ENCODE results near the gene ATP13A5.

Gene ATP13A5

DNA sequence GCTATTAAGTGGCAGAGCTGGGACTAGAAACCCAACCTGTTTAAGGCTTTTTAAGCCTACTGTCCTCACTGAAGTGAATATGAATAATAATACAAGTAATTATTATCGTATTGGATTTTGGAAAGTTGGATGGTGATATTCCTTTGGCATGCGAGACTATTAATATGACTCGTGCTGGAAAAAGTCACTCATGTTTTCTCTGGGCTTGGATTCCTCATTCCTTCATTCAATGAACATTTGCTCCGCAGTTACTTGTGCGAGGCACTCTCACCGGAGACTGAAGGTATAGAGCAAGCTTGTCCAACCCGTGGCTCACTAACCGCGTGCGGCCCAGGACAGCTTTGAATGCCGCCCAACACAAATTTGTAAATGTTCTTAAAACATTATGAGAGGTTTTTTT is 136.8 kb downstream of the ATP13A5 start:
- H3K27ac ChIP-seq = no peak overlapping the region
- TF ChIP-seq CTCF (conservative IDR thresholded peaks at IDR 0.05) = no peak
- no peak for TF ChIP-seq ZFX (IDR thresholded peaks at IDR 0.05)

DNA sequence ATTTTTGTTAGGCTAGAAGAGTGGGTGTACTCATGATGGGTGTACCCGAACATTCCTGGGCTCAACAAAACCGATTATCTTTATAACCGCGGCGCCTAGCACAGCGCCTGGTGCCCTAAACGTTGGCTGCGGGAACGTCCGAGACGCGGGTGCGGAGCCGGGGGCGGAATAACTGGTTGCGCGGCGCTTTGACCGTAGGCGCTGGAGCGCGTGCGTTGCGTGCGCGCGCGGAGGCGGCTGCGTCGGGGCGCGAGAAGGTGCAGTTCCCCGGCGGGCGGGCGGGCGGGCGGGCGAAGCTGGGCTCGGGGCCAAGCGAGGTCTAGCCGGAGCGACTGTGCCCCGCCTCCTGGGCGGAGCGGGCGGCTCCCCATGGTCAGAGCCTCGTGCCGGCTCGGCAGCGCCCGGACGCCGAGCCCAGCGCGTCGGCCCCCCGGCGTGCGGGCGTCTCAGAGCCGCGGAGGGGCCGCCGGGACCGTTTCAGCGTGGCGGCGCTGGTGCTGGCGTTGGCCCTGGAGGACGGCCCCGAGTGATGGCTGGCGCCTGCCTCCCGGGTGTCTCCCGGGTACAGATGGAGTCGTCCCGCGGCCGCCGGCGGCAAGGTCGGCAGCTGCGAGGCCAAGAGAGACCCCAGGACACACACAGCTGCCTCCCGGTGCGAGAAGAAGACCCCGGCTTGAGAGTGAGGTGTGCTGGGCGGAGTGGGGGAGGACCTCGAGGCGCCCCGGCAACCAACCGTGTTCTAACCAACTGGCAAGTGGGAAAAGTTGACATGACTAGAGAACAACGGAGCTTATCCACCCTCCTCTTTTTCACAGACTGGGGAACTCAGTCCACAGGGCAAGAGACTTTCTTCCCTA is 137.5 kb downstream of the ATP13A5 start, which contains the start of gene PLAAT1:
TSS of gene PLAAT1 (plus strand) at position 373 of the 857 bp plus-strand sequence. CDS start 14,429 bp downstream, outside the sequence.
- TF ChIP-seq ZFX (IDR thresholded peaks at IDR 0.05) = no peak
- no peak within 1 kb of the TSS for H3K27ac ChIP-seq

- H3K27ac ChIP-seq = no peak overlapping the region
- TF ChIP-seq ZFX (IDR thresholded peaks at IDR 0.05) (no peak), CTCF (conservative IDR thresholded peaks at IDR 0.05) (no peak)
These were observed 138.1 kb downstream of the ATP13A5 start for GRCh38 chr3:193240436-193240849.

GRCh38 chr3:193237030-193237429 is 141.5 kb downstream of the ATP13A5 start:
- H3K27ac ChIP-seq = no peak overlapping the region
- TF ChIP-seq ZFX (IDR thresholded peaks at IDR 0.05) (no peak), CTCF (conservative IDR thresholded peaks at IDR 0.05) (no peak)

- H3K27ac ChIP-seq = no peak overlapping the region
- TF ChIP-seq CTCF (conservative IDR thresholded peaks at IDR 0.05) (no peak), ZFX (IDR thresholded peaks at IDR 0.05) (no peak)
These were observed 142.0 kb downstream of the ATP13A5 start for GRCh38 chr3:193236599-193236998.

GRCh38 chr3:193231201-193231600 is 147.4 kb downstream of the ATP13A5 start:
- TF ChIP-seq ZFX (IDR thresholded peaks at IDR 0.05) (no peak), CTCF (conservative IDR thresholded peaks at IDR 0.05) (no peak)
- H3K27ac ChIP-seq = no peak overlapping the region

- no peak overlapping the region for H3K27ac ChIP-seq
- TF ChIP-seq CTCF (conservative IDR thresholded peaks at IDR 0.05) (no peak), ZFX (IDR thresholded peaks at IDR 0.05) (no peak)
These were observed 147.9 kb downstream of the ATP13A5 start for GRCh38 chr3:193230610-193231009.
